Spleen (tissue), 11 donors: Measurements from ENCODE around the gene ASIC4. TPM values are rescaled to one million over a fixed set of nuclear protein-coding genes. Genes with fewer than 3 reads are reported as not detected.

ENCODE experiments used
- DNase-seq: peaks from one replicate; pipeline ENCODE4 v3.0.0-alpha.2; 2020
- H3K27ac ChIP-seq, 8 donors: fragments of 200-600 bp; sonication (generic) in 7 of 8; 1 replicate in 4 of 8; 2 replicates in 4 of 8; pipeline versions ENCODE4 v1.5.0 to v1.8.0; 2016 to 2021; ENCODE audit warnings: inconsistent platforms in 4 of 8, mild to moderate bottlenecking in 4 of 8, moderate library complexity in 1 of 8
- H3K27me3 ChIP-seq, 7 donors: fragments of 200-600 bp; sonication (generic) in 6 of 7; replicated peaks in 1 of 7; 1 replicate in 4 of 7; 2 replicates in 3 of 7; pipeline versions ENCODE4 v1.5.0 to v1.8.0; 2016 to 2021; ENCODE audit warnings: inconsistent platforms in 3 of 7, mild to moderate bottlenecking in 1 of 7
- H3K36me3 ChIP-seq, 6 donors: fragments of 200-600 bp; sonication (generic) in 5 of 6; 1 replicate in 4 of 6; 2 replicates in 2 of 6; pipeline versions ENCODE4 v1.5.0 to v1.8.0; 2016 to 2021; ENCODE audit warnings: inconsistent platforms in 2 of 6
- H3K4me1 ChIP-seq, 6 donors: fragments of 200-600 bp; sonication (generic) in 5 of 6; 1 replicate in 3 of 6; 2 replicates in 3 of 6; pipeline versions ENCODE4 v1.5.0 to v1.8.0; 2016 to 2021; ENCODE audit warnings: inconsistent platforms in 3 of 6
- H3K4me3 ChIP-seq, 8 donors: fragments of 200-600 bp; sonication (generic) in 7 of 8; 1 replicate in 4 of 8; 2 replicates in 4 of 8; pipeline versions ENCODE4 v1.5.0 to v1.8.0; 2016 to 2021; ENCODE audit warnings: inconsistent platforms in 4 of 8, mild to moderate bottlenecking in 4 of 8, moderate library complexity in 2 of 8
- H3K9me3 ChIP-seq, 8 donors: fragments of 200-600 bp; sonication (generic) in 7 of 8; 1 replicate in 4 of 8; 2 replicates in 4 of 8; pipeline versions ENCODE4 v1.5.0 to v1.8.0; 2016 to 2021; ENCODE audit warnings: inconsistent platforms in 4 of 8
- CTCF ChIP-seq, 11 experiments: fragments of 200-600 bp in 7 of 11; fragments of 450-650 bp in 4 of 11; sonication (generic) in 4 of 11; IDR thresholded peaks in 8 of 11; conservative IDR thresholded peaks in 3 of 11; 1 replicate in 7 of 11; 2 replicates in 4 of 11; pipeline versions ENCODE4 v1.4.0 to v1.8.0; 2016 to 2021; ENCODE audit warnings: antibody characterized with exemption in 11 of 11, inconsistent platforms in 4 of 11, mild to moderate bottlenecking in 1 of 11
- POLR2A ChIP-seq, 3 donors: fragments of 450-650 bp; IDR thresholded peaks; one replicate each; pipeline ENCODE4 v1.5.1; 2017; ENCODE audit warnings: antibody characterized with exemption in 3 of 3, mild to moderate bottlenecking in 1 of 3
- POLR2AphosphoS5 ChIP-seq, 3 donors: sonication (generic); formaldehyde crosslinking; IDR thresholded peaks; one replicate each; pipeline ENCODE4 v1.5.1; 2017; ENCODE audit warnings: antibody characterized with exemption in 3 of 3
- WGBS, 5 donors: extraction: QIAGEN DNeasy Blood & Tissue Kit in 3 of 5; methylation state at CpG; one replicate each; pipeline versions ENCODE4 v1.1.5 to v1.1.7; 2013 to 2018; 5-methylcytosine and 5-hydroxymethylcytosine counted together
- intact Hi-C: fragments of 100-400 bp; cut with DNase I; formaldehyde crosslinking; loops from one replicate; pipeline ENCODE4 v1.15.0; 2023; ENCODE audit warnings: low total_unique reads
- polyA plus RNA-seq, 3 donors: library from polyadenylated mRNA; stranded (reverse); fragments of 200-250 nt; gene quantifications; one replicate each; pipeline ENCODE4 v1.2.1, GENCODE V29; 2013
- total RNA-seq, 7 donors: library from RNA; depleted of rRNA in 3 of 7; stranded (reverse); fragments of >200 nt in 3 of 7; fragmentation: NEBNext Ultra II Directional in 4 of 7; extraction: Animal tissue kit (Norgen Biotek cat#: 25700) in 4 of 7; gene quantifications; one replicate each; pipeline versions ENCODE4 v1.1.0 to v1.2.1, GENCODE V29; 2016 to 2021
- donor health status: healthy with polysubstance abuse.
- donor health status: DM: no; HTN: no; CAD: no; lungs with moderate emphysema.
- donor health status: DM: no; HTN: no; CAD: no.
- donor health status: Bipolar disorder and iron deficiency.
- donor health status: healthy.
- donor health status: DM: no; HTN: no; CAD: no.
- donor health status: DM: yes; HTN: yes; CAD: no.

Gene ASIC4
- total and polyA plus RNA-seq, 10 donors: 0.04 to 0.32 (median 0.05) TPM; not detected in 6

- Histone ChIP-seq H3K36me3 (no peaks in the 10 kb centered on the region), H3K27me3 (peaks cover 0 to 20% (median 0%) of the 10 kb centered on the region in 7 donors), H3K4me1 (no peaks in the 10 kb centered on the region), H3K4me3 (no peak overlapping the region), H3K9me3 (no peaks in the 10 kb centered on the region), H3K27ac (no peak overlapping the region)
- 79 to 90% (median 86%) methylated on average over 2 of the region's 2 CpGs for WGBS, 5 donors
- intact Hi-C loops: no loop called here
- no peak for DNase-seq
- TF ChIP-seq CTCF (IDR thresholded peaks at IDR 0.05 in 8 of 11, conservative IDR thresholded peaks at IDR 0.05 in 3 of 11) (no peak), POLR2AphosphoS5 (IDR thresholded peaks at IDR 0.05) (no peak), POLR2A (IDR thresholded peaks at IDR 0.05) (no peak)
Measured at GRCh38 chr2:219467736-219468075, 46.6 kb upstream of the ASIC4 start.

GRCh38 chr2:219468410-219469185, 45.7 kb upstream of the ASIC4 start:
- DNase-seq: no peak

GRCh38 chr2:219469186-219469724, 45.0 kb upstream of the ASIC4 start:
- Histone ChIP-seq H3K4me1 (no peaks in the 10 kb centered on the region), H3K36me3 (no peaks in the 10 kb centered on the region), H3K9me3 (no peaks in the 10 kb centered on the region), H3K27ac (no peak overlapping the region), H3K4me3 (no peak overlapping the region), H3K27me3 (peaks cover 0 to 36% (median 0%) of the 10 kb centered on the region in 7 donors)
- DNase-seq: no peak
- TF ChIP-seq POLR2A (IDR thresholded peaks at IDR 0.05): no peak
- TF ChIP-seq CTCF (IDR thresholded peaks at IDR 0.05 in 8 of 11, conservative IDR thresholded peaks at IDR 0.05 in 3 of 11): no peak
- no peak for TF ChIP-seq POLR2AphosphoS5 (IDR thresholded peaks at IDR 0.05)
- WGBS, 5 donors: 68 to 96% (median 87%) methylated on average over 10 to 16 of the region's 16 CpGs
- intact Hi-C loops: no loop called here

More at GRCh38 chr2:219468410-219469185, 45.7 kb upstream of the ASIC4 start:
- intact Hi-C loops: no loop called here
- Histone ChIP-seq H3K4me3 (no peak overlapping the region), H3K9me3 (no peaks in the 10 kb centered on the region), H3K4me1 (no peaks in the 10 kb centered on the region), H3K36me3 (no peaks in the 10 kb centered on the region), H3K27me3 (peaks cover 0 to 29% (median 0%) of the 10 kb centered on the region in 7 donors), H3K27ac (no peak overlapping the region)
- TF ChIP-seq CTCF (IDR thresholded peaks at IDR 0.05 in 8 of 11, conservative IDR thresholded peaks at IDR 0.05 in 3 of 11) (no peak), POLR2A (IDR thresholded peaks at IDR 0.05) (no peak), POLR2AphosphoS5 (IDR thresholded peaks at IDR 0.05) (no peak)
- 86 to 92% (median 89%) methylated on average over 9 to 23 of the region's 23 CpGs for WGBS, 5 donors

- 73 to 83% (median 75%) methylated on average over 4 of the region's 4 CpGs for WGBS, 5 donors
- TF ChIP-seq CTCF (IDR thresholded peaks at IDR 0.05 in 8 of 11, conservative IDR thresholded peaks at IDR 0.05 in 3 of 11) (no peak), POLR2AphosphoS5 (IDR thresholded peaks at IDR 0.05) (no peak), POLR2A (IDR thresholded peaks at IDR 0.05) (no peak)
- no peaks in the 10 kb centered on the region for H3K4me1 ChIP-seq
- H3K27ac ChIP-seq: no peak overlapping the region
- DNase-seq: no peak
- peaks cover 0 to 47% (median 0%) of the 10 kb centered on the region in 7 donors for H3K27me3 ChIP-seq
- no peaks in the 10 kb centered on the region for H3K36me3 ChIP-seq
- intact Hi-C loops: loop anchor here (10.0 kb wide), 1 partner anchor 64 kb away; no protein-coding TSS in a partner anchor
- no peaks in the 10 kb centered on the region for H3K9me3 ChIP-seq
- H3K4me3 ChIP-seq: no peak overlapping the region
Measured at GRCh38 chr2:219470429-219470828, 43.9 kb upstream of the ASIC4 start.
